ENCODE data around the gene ETV3.

- TF ChIP-seq POLR2A (IDR thresholded peaks at IDR 0.05; ENCODE audit: low read depth, low read length) (no peak), REST (IDR thresholded peaks at IDR 0.05; ENCODE audit: low read depth, low read length) (no peak), KDM1A (IDR thresholded peaks at IDR 0.05; ENCODE audit: borderline replicate concordance) (no peak), ATF3 (IDR thresholded peaks at IDR 0.05; ENCODE audit: borderline replicate concordance, extremely low read depth, low read depth, low read length) (no peak), NR2C2 (IDR thresholded peaks at IDR 0.05; ENCODE audit: borderline replicate concordance, control insufficient read depth, insufficient read length, low read depth) (no peak), CBX5 (IDR thresholded peaks at IDR 0.05; ENCODE audit: low read depth) (no peak), RFX5 (IDR thresholded peaks at IDR 0.05; ENCODE audit: low read depth, low read length) (no peak), CTCF (IDR thresholded peaks at IDR 0.05 in 2 of 3, conservative IDR thresholded peaks at IDR 0.05 in 1 of 3; ENCODE audit: control insufficient read depth in 2 of 3, extremely low read depth in 1 of 3, insufficient read depth in 1 of 3, low read depth in 3 of 3, low read length in 3 of 3) (no peak), FOXM1 (IDR thresholded peaks at IDR 0.05; ENCODE audit: low read depth, low read length) (no peak), TAF1 (IDR thresholded peaks at IDR 0.05; ENCODE audit: borderline replicate concordance, low read depth, low read length) (no peak), POLR2AphosphoS5 (IDR thresholded peaks at IDR 0.05; ENCODE audit: low read length) (no peak)
Observed at GRCh38 chr1:157137408-157138219, 581 bp downstream of the ETV3 start.

Measured in GM12878 (cell line).